Activated naive CD4-positive, alpha-beta T cell treated with anti-CD3 and anti-CD28 coated beads, Interleukin-2, amount 50 U/mL, for 72 hours (primary cell): ENCODE data around the gene CD86. TPM values are rescaled to one million over a fixed set of nuclear protein-coding genes. Genes with fewer than 3 reads are reported as not detected.

Experiments used
- ATAC-seq, 2 donors: fragments of 150-1000 bp; cut with Tn5 transposase; 2 replicates each; pipeline ENCODE4 v1.10.0; 2021; ENCODE audit warnings: mild to moderate bottlenecking in 2 of 2, moderate library complexity in 2 of 2
- DNase-seq, 2 donors: peaks; one replicate each; pipeline ENCODE4 v3.0.0; 2021 to 2022; ENCODE audit warnings: low spot score in 2 of 2
- H3K27ac Mint-ChIP-seq, 2 donors: one replicate each; pipeline ENCODE4 v1.8.0; 2022; ENCODE audit warnings: mild to moderate bottlenecking in 2 of 2, mixed read lengths in 2 of 2
- H3K36me3 Mint-ChIP-seq, 2 donors: one replicate each; pipeline ENCODE4 v1.8.0; 2022; ENCODE audit warnings: mixed read lengths in 2 of 2
- H3K9me3 Mint-ChIP-seq, 2 donors: one replicate each; pipeline ENCODE4 v1.8.0; 2022; ENCODE audit warnings: mixed read lengths in 2 of 2
- total RNA-seq, 2 donors: library from RNA; stranded (reverse); gene quantifications; one replicate each; pipeline ENCODE4 v1.2.3, GENCODE V29; 2022

The CD86 gene
- total RNA-seq, 2 donors from 2014 or later, result 0.14 to 0.49 TPM

- Mint-ChIP-seq H3K27ac (no peak overlapping the region), H3K9me3 (peaks cover 0 to under 1% of the 10 kb centered on the region in 2 donors), H3K36me3 (no peaks in the 10 kb centered on the region)
- no peak for ATAC-seq
- no peak for DNase-seq
These were observed 23.2 kb downstream of the CD86 start for GRCh38 chr3:122078235-122078935.

DNA sequence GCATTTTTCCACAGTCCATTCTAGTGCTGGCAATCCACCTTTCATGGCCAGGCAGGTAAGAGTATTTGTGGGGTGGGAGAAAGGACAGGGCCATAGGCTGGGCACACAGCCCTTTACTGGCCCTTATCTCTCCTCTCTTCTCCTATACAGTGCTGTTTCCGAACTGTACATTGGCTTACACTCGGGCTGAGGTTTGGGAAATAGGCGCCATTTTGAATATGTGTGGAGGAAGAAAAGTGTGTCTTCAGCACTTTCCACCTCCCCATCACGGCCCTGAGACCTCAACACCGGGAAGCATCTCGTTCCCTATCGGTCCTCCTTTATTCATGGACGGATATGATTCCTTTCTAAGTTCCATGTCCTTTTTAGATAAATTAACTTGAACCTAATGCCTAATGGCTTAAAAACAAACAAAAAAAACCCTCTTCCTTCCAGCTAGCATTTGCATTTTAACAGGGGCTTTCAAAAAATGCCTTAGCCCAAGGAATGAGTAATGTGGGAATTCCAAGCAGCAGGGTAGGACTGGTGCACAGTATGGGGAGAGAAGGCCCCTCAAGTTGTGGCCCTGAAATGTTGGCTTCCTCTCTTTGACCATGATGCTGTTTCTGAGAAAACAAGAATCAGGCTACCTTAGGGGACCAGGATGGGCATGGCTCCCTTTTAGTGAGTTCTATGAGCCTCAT, 24.5 kb downstream of the CD86 start:
- DNase-seq (no peak), ATAC-seq (no peak)
- H3K36me3 Mint-ChIP-seq, result no peaks in the 10 kb centered on the region
- H3K27ac Mint-ChIP-seq, result no peak overlapping the region
- H3K9me3 Mint-ChIP-seq, result no peaks in the 10 kb centered on the region

DNA sequence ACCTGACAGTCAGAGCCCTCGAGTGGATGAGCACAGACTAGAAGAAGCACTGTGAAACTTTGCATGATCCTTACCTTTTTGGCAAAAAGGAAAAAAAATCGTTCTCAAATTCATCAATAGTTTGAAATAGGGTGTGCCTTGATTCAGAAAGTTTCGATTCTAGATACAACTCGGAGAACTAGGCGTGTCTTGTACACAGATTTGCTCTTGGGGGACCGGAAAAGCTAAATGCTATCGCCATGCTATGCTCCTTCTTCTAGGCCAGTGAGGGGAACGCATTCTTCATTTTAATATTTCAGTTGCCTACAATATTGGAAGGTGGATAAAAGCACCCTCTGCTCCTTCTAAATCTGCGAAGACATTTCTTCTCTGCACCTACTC, 25.0 kb downstream of the CD86 start:
- no peaks in the 10 kb centered on the region for H3K9me3 Mint-ChIP-seq
- H3K36me3 Mint-ChIP-seq, result no peaks in the 10 kb centered on the region
- H3K27ac Mint-ChIP-seq, result no peak overlapping the region
- DNase-seq (no peak), ATAC-seq (no peak)

GRCh38 chr3:122081543-122082247, 26.5 kb downstream of the CD86 start:
- no peak for DNase-seq
- no peaks in the 10 kb centered on the region for H3K9me3 Mint-ChIP-seq
- H3K36me3 Mint-ChIP-seq, result no peaks in the 10 kb centered on the region
- ATAC-seq, result peak in 1 of 2 donors; percentile 32
- no peak overlapping the region for H3K27ac Mint-ChIP-seq

DNA sequence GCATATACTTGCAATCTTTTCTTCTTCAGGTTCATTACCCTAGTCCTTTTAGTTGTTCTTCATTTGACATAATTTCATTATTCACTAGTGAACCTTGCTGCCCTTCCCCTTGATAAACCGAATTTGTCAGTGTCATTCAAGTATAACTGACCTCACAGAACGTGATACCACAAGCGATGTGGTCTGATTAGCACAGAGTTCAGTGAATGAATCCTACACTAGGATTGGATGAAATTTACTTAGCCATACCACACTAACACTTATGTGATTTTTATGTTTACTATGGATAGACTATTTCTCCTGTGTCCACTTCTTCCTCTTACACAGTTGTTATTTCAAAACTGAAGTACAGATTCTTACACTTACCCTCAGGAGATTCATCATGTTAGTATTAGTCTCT, 27.2 kb downstream of the CD86 start:
- no peak overlapping the region for H3K27ac Mint-ChIP-seq
- DNase-seq, result no peak
- no peaks in the 10 kb centered on the region for H3K9me3 Mint-ChIP-seq
- H3K36me3 Mint-ChIP-seq, result no peaks in the 10 kb centered on the region
- no peak for ATAC-seq

GRCh38 chr3:122084799-122085198, 29.6 kb downstream of the CD86 start:
- no peaks in the 10 kb centered on the region for H3K9me3 Mint-ChIP-seq
- DNase-seq (no peak), ATAC-seq (peak in 1 of 2 donors; percentile 30)
- no peak overlapping the region for H3K27ac Mint-ChIP-seq
- H3K36me3 Mint-ChIP-seq, result no peaks in the 10 kb centered on the region

GRCh38 chr3:122085673-122086072, 30.5 kb downstream of the CD86 start:
- H3K27ac Mint-ChIP-seq, result no peak overlapping the region
- H3K9me3 Mint-ChIP-seq, result no peaks in the 10 kb centered on the region
- no peaks in the 10 kb centered on the region for H3K36me3 Mint-ChIP-seq
- ATAC-seq (no peak), DNase-seq (no peak)

DNA sequence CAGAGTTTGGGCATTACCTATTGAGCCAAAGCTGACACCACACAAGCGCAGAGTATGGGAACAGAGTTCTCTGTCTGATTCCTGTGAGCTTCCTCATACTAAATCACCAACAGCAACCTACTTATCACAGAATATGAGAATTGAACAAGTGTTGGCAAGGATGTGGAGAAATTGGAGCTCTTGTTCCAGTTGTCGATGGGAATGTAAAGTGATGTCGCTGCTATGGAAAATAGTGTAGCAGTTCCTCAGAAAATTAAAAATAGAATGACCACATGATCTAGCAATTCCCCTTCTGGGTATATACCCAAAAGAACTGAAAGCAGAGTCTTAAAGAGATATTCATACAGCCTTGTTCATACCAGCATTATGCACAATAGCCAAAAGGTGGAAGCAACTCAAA, 33.4 kb downstream of the CD86 start:
- ATAC-seq, result no peak
- no peak overlapping the region for H3K27ac Mint-ChIP-seq
- DNase-seq, result no peak
- peaks cover 0 to 8% of the 10 kb centered on the region in 2 donors for H3K9me3 Mint-ChIP-seq
- peaks cover 0 to 6% of the 10 kb centered on the region in 2 donors for H3K36me3 Mint-ChIP-seq

DNA sequence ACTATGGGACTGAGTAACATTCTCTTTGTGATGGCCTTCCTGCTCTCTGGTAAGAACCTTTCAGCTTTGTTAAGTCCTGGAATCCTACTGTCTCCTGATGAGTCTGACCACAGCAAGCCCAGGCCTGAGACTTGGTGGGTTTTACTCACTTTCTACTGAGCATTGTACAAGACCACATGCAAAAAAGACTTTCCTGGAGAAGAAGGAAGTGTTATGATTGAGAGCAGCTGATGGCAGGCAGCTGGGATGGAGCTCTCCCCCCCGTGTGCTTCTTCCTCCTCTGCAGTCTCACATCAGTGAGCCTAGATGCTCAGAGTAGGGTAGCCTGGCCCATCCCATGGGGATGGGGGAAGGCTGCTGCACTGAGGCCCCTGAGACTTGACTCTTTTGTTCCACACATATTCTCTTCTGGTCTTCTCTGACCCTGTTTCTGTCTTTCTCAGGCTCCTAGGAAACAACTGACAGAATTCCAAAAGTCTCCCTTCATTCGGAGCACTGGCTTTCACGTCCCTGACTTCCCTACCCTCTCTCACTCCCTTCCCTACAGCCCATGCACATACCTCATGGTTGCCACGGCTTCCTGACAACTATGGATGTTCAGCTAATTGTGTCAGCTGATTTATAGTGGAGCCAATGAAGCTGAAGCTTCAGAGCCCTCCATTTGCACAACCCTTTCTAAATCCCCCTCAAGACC, 36.6 kb downstream of the CD86 start:
- peak overlapping the region; percentile 38 to 76 for H3K27ac Mint-ChIP-seq
- DNase-seq, result no peak
- peaks cover 0 to 6% of the 10 kb centered on the region in 2 donors for H3K36me3 Mint-ChIP-seq
- no peak for ATAC-seq
- H3K9me3 Mint-ChIP-seq, result peaks cover 0 to 8% of the 10 kb centered on the region in 2 donors

DNA sequence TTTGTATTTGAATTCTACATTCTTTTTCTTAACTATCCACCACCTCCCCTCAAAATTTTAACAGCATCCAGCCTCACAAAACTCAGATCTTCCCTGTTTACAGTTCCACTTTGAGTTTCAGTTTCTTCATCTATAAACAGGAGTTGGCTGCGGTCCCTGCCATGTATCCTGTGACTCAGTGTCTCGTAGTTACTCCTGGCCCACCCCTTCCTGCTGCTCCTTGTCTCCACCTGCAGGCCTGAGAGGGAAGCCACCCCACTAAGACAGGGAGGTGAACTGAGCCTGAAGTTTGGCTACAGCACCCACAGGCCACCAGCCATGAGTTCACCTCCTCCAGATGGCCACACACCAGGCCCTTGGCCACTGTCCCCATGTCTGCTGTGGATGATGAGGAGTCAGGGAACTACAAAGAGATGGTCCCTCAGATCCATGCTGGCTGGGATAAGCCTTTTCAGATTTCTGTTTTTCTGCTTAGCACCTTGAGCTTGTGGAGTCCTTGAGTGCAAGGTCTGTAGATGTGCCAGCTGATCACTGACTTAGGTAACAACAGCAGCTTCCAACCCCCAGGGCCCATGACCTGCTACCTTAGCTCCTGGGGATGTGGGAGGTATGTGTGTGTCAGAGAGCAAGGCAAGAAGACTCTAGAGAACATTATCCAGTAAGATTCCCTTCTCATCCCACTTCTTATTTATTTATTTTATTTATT, 37.5 kb downstream of the CD86 start:
- Mint-ChIP-seq H3K36me3 (peaks cover 0 to 6% of the 10 kb centered on the region in 2 donors), H3K9me3 (peaks cover 0 to 8% of the 10 kb centered on the region in 2 donors), H3K27ac (peak overlapping the region; percentile 38 to 76)
- ATAC-seq (peak; percentile 83 to 97), DNase-seq (peak; percentile 51 to 65)

- Mint-ChIP-seq H3K36me3 (peaks cover 0 to 6% of the 10 kb centered on the region in 2 donors), H3K9me3 (peaks cover 0 to 8% of the 10 kb centered on the region in 2 donors), H3K27ac (peak overlapping the region in 1 of 2 donors; percentile 10)
- ATAC-seq (peak in 1 of 2 donors; percentile 76), DNase-seq (no peak)
These were observed 39.0 kb downstream of the CD86 start for GRCh38 chr3:122094125-122094524.

- ATAC-seq (no peak), DNase-seq (no peak)
- Mint-ChIP-seq H3K36me3 (peaks cover 0 to 6% of the 10 kb centered on the region in 2 donors), H3K27ac (no peak overlapping the region), H3K9me3 (peaks cover 0 to 8% of the 10 kb centered on the region in 2 donors)
These were observed 39.5 kb downstream of the CD86 start for GRCh38 chr3:122094693-122095092.

- DNase-seq (no peak), ATAC-seq (no peak)
- peaks cover 0 to 3% of the 10 kb centered on the region in 2 donors for H3K36me3 Mint-ChIP-seq
- no peak overlapping the region for H3K27ac Mint-ChIP-seq
- peaks cover 0 to 4% of the 10 kb centered on the region in 2 donors for H3K9me3 Mint-ChIP-seq
These were observed 42.0 kb downstream of the CD86 start for GRCh38 chr3:122097141-122097540.

DNA sequence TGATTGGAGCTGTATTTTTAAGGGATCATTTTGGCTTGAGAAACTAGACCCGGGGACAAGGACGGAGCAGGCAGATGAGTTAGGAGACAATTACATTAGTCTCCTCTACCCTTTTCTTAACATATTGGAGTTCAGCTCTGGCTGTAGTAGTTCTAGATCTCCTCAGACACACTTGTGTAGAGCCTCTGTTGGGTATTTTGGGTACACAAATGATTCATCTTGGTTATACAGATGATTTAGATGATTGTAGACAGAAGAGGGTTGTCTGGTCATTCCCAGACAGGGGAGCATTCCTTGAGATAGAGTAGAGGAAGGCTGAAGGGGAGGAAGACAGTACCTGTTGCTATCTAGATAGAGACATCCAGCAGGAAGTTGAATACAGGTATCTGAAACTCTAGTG, 43.4 kb downstream of the CD86 start:
- DNase-seq (no peak), ATAC-seq (no peak)
- Mint-ChIP-seq H3K9me3 (no peaks in the 10 kb centered on the region), H3K36me3 (no peaks in the 10 kb centered on the region), H3K27ac (no peak overlapping the region)

- Mint-ChIP-seq H3K27ac (no peak overlapping the region), H3K9me3 (no peaks in the 10 kb centered on the region), H3K36me3 (no peaks in the 10 kb centered on the region)
- DNase-seq, result no peak
- no peak for ATAC-seq
These were observed 44.1 kb downstream of the CD86 start for GRCh38 chr3:122099255-122099654.

DNA sequence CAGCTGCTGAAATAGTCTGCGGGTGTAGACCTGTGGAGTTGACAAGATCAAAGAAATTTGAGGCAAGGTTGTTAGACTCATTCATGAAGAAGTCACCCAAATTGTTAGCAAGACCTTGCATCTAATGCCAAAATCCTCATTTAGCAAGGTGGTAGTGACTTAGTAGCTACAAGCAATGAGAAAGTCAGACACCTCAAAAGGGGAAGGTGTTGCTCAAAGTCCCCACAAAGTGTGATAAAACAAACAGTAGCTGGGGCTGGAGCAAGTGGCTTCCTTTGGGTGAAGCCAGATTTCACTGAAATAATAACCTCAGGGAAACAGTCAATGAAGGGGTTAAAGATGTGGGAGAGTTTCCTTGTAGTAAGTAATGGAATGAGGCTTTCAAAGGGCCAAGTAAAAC, 44.9 kb downstream of the CD86 start:
- no peaks in the 10 kb centered on the region for H3K36me3 Mint-ChIP-seq
- DNase-seq (no peak), ATAC-seq (no peak)
- no peaks in the 10 kb centered on the region for H3K9me3 Mint-ChIP-seq
- no peak overlapping the region for H3K27ac Mint-ChIP-seq
